ENCODE results near the gene FBXW10B.
"Not testable (repeated sequence)": the region's sequence is repeated elsewhere in the genome, so short reads cannot be mapped to it uniquely, and the experiment has no call there.

DNA sequence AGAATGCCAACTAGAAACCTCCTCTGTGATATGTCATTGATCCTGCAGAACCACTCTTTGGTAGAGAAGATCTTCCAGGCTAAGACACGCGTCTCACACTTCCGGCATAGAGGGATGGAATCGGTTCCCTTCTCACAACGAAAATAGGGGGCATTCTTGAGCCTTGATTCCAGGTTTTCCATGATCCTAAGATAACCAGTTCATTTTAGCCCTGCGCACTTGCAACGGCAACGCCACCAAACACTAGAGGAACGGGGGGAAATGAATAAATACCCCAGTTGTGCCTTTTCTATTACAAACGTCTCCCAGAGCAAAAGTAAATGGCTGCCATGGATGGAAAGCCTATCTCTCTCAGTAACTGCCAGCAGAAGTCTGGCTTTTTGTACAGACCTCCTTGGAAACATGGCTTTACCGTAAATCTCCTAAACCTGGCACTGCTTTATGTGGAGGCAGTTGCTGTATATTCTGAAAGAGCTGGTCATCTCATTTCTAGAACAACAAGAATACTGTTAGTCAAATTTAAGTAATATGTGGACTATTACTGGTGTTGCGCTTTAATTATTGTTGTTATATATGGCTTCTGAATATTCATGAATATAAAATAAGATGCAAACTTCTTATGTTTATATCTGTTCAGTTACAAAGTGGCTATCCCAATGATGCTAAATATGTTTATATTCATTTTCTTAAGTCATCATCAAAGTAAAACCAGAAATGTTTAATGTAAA is at the start of gene FBXW10B:
- TF ChIP-seq, protein P1, sequence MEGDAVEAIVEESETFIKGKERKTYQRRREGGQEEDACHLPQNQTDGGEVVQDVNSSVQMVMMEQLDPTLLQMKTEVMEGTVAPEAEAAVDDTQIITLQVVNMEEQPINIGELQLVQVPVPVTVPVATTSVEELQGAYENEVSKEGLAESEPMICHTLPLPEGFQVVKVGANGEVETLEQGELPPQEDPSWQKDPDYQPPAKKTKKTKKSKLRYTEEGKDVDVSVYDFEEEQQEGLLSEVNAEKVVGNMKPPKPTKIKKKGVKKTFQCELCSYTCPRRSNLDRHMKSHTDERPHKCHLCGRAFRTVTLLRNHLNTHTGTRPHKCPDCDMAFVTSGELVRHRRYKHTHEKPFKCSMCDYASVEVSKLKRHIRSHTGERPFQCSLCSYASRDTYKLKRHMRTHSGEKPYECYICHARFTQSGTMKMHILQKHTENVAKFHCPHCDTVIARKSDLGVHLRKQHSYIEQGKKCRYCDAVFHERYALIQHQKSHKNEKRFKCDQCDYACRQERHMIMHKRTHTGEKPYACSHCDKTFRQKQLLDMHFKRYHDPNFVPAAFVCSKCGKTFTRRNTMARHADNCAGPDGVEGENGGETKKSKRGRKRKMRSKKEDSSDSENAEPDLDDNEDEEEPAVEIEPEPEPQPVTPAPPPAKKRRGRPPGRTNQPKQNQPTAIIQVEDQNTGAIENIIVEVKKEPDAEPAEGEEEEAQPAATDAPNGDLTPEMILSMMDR (IDR thresholded peaks at IDR 0.05), result not testable (repeated sequence)
- not testable (repeated sequence) for TF ChIP-seq POLR2A (IDR thresholded peaks at IDR 0.05)

Data from Peyer's patch (tissue), 4 donors.